GM10248 (cell line): Measurements from ENCODE around the gene SGCD.

Experiments used
- CTCF ChIA-PET: fragments of 300-600 bp; sonication (Branson Sonifier 250); formaldehyde crosslinking; extraction: SDS; loops from one replicate; lab custom pipeline; 2021; ENCODE audit warnings: antibody characterized with exemption; lab: Yijun Ruan, JAX
- POLR2A ChIA-PET: fragments of 350-650 bp; sonication (Branson Sonifier 250); formaldehyde crosslinking; extraction: SDS; loops from one replicate; lab custom pipeline; 2020; ENCODE audit warnings: antibody characterized with exemption; lab: Yijun Ruan, JAX
- DNase-seq: peaks from one replicate; pipeline ENCODE4 v3.0.0; 2012; ENCODE audit errors: extremely low spot score
- TF ChIP-seq, protein P1 (sequence below): IDR thresholded peaks from 2 replicates; pipeline ENCODE4 v1.5.1; 2012; ENCODE audit warnings: mild to moderate bottlenecking, low read depth; ENCODE audit errors: extremely low read depth, missing control alignments, control extremely low read depth

Gene SGCD

DNA sequence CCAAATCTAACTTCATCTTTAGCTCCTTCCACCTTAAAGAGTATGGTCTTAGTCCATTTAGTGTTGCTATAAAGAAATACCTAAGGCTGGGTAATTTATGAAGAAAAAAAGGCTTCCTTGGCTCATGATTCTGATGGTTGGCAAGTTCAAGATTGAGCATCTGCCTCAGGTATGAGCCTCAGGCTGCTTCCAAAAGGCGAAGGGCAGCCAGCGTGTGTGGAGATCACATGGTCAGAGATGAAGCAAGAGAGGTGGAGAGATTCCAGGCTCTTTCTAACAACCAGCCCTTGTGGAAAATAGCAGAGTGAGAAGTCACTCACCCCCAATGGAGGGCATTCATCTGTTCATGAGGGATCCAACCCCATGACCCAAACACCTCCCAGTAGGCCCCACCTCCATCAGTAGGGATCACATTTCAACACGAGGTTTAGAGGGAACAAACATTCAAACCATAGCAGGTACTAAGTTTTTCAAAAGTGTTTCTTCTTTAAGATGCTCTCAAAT, 225.9 kb downstream of the SGCD start:
- TF ChIP-seq, protein P1, sequence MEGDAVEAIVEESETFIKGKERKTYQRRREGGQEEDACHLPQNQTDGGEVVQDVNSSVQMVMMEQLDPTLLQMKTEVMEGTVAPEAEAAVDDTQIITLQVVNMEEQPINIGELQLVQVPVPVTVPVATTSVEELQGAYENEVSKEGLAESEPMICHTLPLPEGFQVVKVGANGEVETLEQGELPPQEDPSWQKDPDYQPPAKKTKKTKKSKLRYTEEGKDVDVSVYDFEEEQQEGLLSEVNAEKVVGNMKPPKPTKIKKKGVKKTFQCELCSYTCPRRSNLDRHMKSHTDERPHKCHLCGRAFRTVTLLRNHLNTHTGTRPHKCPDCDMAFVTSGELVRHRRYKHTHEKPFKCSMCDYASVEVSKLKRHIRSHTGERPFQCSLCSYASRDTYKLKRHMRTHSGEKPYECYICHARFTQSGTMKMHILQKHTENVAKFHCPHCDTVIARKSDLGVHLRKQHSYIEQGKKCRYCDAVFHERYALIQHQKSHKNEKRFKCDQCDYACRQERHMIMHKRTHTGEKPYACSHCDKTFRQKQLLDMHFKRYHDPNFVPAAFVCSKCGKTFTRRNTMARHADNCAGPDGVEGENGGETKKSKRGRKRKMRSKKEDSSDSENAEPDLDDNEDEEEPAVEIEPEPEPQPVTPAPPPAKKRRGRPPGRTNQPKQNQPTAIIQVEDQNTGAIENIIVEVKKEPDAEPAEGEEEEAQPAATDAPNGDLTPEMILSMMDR, result no peak
- ChIA-PET POLR2A (no interaction called here), CTCF (no interaction called here)
- no peak for DNase-seq

DNA sequence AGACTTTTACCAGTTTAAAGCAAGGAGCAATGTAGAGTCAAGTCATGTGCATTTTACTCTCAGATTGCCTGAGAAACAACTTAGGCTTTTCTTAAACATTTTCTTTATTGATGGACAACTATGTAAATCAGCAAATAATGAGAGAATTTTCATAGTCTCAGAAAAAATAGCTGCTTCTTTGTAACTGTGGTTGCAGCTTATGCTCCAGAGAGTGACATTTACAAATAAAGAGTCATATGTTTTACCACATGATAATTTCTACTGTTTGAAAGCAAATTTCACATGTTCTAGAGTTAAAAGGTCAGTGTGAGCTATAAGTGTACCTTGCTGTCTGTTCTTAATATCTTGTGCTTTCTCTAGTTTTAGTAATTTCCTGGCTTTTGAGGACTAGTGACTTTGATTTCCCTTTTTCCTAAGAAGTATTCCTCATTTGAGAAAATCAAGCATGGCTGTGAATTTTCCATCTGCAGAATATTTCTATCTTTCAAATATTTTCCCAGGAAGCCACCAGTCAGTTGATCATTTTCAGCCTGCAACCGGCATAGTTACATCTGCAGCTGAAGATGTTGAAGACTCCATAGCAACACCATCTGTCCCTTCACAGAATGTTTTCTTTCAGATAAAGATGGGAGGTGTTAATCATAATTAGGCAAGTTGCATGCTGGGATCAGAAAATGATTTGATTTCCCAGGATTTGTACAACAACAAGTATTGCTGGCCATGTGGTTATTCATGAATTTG, 229.9 kb downstream of the SGCD start:
- CTCF ChIA-PET, result interaction anchor here (0.9 kb wide), 1 partner anchor 26 kb away, joined by 3 read pairs; no protein-coding TSS in a partner anchor
- TF ChIP-seq, protein P1, result no peak
- POLR2A ChIA-PET, result no interaction called here
- no peak for DNase-seq

DNA sequence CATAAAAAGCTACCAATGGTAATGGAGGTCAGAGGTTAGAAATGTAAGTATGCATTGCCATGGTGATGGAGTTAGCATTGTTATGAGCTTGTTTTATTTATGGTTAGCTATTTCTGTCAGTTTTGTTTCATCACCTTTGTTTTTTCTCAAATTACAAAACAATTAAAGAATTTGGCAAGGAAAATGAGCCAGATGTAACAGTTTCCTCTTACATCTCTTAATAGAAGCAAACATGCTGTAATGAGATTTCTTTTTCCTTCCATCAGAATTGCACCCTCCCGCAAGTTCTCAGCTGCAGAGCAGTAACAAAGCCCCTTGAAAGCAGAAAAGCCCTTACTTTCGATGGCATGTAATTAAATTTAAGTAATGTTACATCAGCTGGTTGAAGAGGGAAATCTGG, 233.0 kb downstream of the SGCD start:
- POLR2A ChIA-PET, result no interaction called here
- CTCF ChIA-PET, result interaction anchor here (1.0 kb wide), 2 partner anchors 15 to 23 kb away, joined by 3 read pairs; no protein-coding TSS in a partner anchor

DNA sequence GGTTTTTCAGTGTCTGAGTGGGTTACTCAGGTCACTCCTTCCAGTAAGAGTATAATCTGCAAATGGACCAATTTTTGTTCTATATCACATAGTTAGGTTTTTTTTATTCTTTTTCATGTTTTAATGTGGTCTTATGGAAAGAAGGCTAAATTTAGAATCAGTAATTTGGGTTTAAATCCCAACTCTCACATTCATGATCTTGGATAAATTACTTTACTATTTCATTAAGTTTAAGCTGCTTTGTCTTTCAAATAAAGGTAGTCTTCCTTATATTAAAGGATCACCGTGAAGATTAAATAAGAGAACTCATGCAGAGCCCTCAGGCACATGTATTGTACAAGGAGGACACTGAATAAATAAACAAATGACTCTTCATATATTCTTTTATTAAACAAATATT, 234.7 kb downstream of the SGCD start:
- ChIA-PET POLR2A (no interaction called here), CTCF (interaction anchor here (1.0 to 1.5 kb wide), 3 partner anchors 9 to 19 kb away, joined by 3 to 4 read pairs (median 3); no protein-coding TSS in a partner anchor)
- DNase-seq, result no peak
- TF ChIP-seq, protein P1, result no peak

More for the DNA sequence above, 233.0 kb downstream of the SGCD start:
- TF ChIP-seq, protein P1, result no peak
- DNase-seq, result no peak

DNA sequence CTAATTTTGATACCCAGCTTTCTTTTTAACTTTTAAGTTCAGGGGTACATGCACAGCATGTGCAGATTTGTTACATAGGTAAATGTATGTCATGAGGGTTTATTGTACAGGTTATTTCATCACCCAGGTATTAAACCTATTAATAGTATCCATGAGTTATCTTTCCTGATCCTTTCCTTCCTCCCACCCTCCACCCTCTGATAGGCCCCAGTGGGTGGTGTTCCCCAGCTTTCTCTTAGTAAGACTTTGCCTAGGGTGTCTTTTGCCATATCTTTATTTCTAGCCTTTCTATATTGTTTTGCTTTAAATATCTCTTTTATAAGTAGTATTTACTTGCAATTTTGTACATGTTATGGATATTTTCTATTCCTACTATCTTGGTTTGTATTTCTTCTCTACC, 243.7 kb downstream of the SGCD start:
- no peak for DNase-seq
- POLR2A ChIA-PET, result no interaction called here
- CTCF ChIA-PET, result interaction anchor here (1.0 to 1.1 kb wide), 3 partner anchors 9 to 12 kb away, joined by 3 to 5 read pairs (median 3); no protein-coding TSS in a partner anchor
- TF ChIP-seq, protein P1, result no peak

DNA sequence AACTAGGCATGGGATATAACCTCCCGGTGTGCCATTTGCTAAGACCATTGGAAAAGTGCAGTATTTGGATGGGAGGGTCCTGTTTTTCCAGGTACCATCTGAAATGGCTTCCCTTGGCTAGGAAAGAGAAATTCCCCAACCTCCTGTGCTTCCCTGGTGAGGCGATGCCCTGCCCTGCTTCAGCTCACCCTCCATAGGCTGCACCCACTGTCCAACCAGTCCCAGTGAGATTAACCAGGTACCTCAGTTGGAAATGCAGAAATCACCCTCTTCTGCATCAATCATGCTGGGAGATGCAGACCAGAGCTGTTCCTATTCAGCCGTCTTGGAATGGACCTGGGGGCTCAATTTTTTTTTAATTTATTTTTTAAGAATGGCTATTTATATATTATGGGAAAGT, 254.8 kb downstream of the SGCD start:
- CTCF ChIA-PET, result no interaction called here
- POLR2A ChIA-PET, result no interaction called here
- no peak for DNase-seq
- TF ChIP-seq, protein P1, result no peak
